HCT116 (cell line): Measurements from ENCODE around the gene SRGAP3. TPM values are rescaled to one million over a fixed set of nuclear protein-coding genes. Genes with fewer than 3 reads are reported as not detected.

Source experiments
- ATAC-seq: fragments of 200-7000 bp; cut with Tn5 transposase; 2 replicates; pipeline ENCODE4 v1.9.1; 2020; ENCODE audit warnings: mild to moderate bottlenecking, moderate library complexity
- BruUV-seq: library from RNA; stranded (reverse); fragments of 400-500 nt; replicated peaks from 2 replicates; lab custom pipeline; 2021; lab: Mats Ljungman, UMichigan
- CTCF ChIA-PET: fragments of 300-600 bp; sonication (Branson Sonifier 250); formaldehyde crosslinking; loops from one replicate; lab custom pipeline; 2021; ENCODE audit warnings: antibody characterized with exemption; lab: Charles Lee
- POLR2A ChIA-PET: fragments of 300-600, 350-600 bp; sonication (Branson Sonifier 250); formaldehyde crosslinking; loops from one replicate; lab custom pipeline; 2021; ENCODE audit warnings: antibody characterized with exemption; lab: Charles Lee
- RAD21 ChIA-PET, 2 experiments: fragments of 300-600 bp; sonication (Branson Sonifier 250); formaldehyde crosslinking; loops; one replicate each; lab custom pipeline; 2023; ENCODE audit warnings: low total read pairs in 2 of 2; ENCODE audit not compliant: uncharacterized antibody in 2 of 2, unreplicated experiment in 2 of 2, low non-redundant PET in 1 of 2; lab: Charles Lee
- DNase-seq: peaks from one replicate; pipeline ENCODE4 v3.0.0-alpha.2; 2010; ENCODE audit warnings: low read depth, low spot score
- H2AFZ ChIP-seq: fragments of 200-600 bp; shearing (Covaris generic), sonication (generic); 2 replicates; pipeline ENCODE4 v1.6.1; 2017; ENCODE audit warnings: low read depth, mixed run types, mixed read lengths, antibody characterized with exemption, low read length; ENCODE audit not compliant: poor library complexity, severe bottlenecking
- H3K27ac ChIP-seq: 2 replicates; pipeline ENCODE4 v1.5.1; 2012; ENCODE audit warnings: low read depth, low read length
- H3K27me3 ChIP-seq: fragments of 200-600 bp; sonication (generic); 2 replicates; pipeline ENCODE4 v1.6.1; 2016; ENCODE audit warnings: mixed run types, low read length, mixed read lengths; ENCODE audit not compliant: insufficient read depth
- H3K36me3 ChIP-seq, 2 experiments: fragments of 200-500 bp in 1 of 2; fragments of 200-600 bp in 1 of 2; sonication (Bioruptor generic) in 1 of 2; sonication (generic) in 1 of 2; 2 replicates each; pipeline versions ENCODE4 v1.5.1 to v1.6.1; 2014 to 2016; ENCODE audit warnings: low read length in 2 of 2, inconsistent platforms in 1 of 2, mixed read lengths in 1 of 2, mixed run types in 1 of 2; ENCODE audit not compliant: insufficient read depth in 2 of 2, control insufficient read depth in 1 of 2
- H3K4me1 ChIP-seq, 2 experiments: fragments of 200-600 bp in 1 of 2; sonication (generic) in 1 of 2; 2 replicates each; pipeline versions ENCODE4 v1.5.1 to v1.6.1; 2012 to 2017; ENCODE audit warnings: low read length in 2 of 2, inconsistent platforms in 1 of 2, mild to moderate bottlenecking in 1 of 2, mixed read lengths in 1 of 2, mixed run types in 1 of 2, moderate library complexity in 1 of 2; ENCODE audit not compliant: insufficient read depth in 2 of 2, control insufficient read depth in 1 of 2
- H3K4me2 ChIP-seq: fragments of 200-600 bp; sonication (generic); 2 replicates; pipeline ENCODE4 v1.6.1; 2017; ENCODE audit warnings: mixed run types, low read length, mixed read lengths
- H3K4me3 ChIP-seq, 2 experiments: fragments of 200-600 bp in 1 of 2; sonication (generic) in 1 of 2; replicated peaks in 1 of 2; 2 replicates each; pipeline ENCODE4 v1.5.1; 2011 to 2016; ENCODE audit warnings: low read length in 2 of 2, control low read depth in 1 of 2, low read depth in 1 of 2, mild to moderate bottlenecking in 1 of 2, mixed read lengths in 1 of 2, mixed run types in 1 of 2
- H3K79me2 ChIP-seq: fragments of 200-600 bp; sonication (generic); 2 replicates; pipeline ENCODE4 v1.6.1; 2017; ENCODE audit warnings: mild to moderate bottlenecking, mixed run types, low read length, moderate library complexity, mixed read lengths; ENCODE audit not compliant: insufficient read depth
- H3K9ac ChIP-seq: fragments of 200-600 bp; sonication (generic); 2 replicates; pipeline ENCODE4 v1.6.1; 2016; ENCODE audit warnings: low read length, mixed read lengths
- H3K9me2 ChIP-seq: fragments of 200-600 bp; sonication (generic), shearing (Covaris generic); 2 replicates; pipeline ENCODE4 v1.6.1; 2017; ENCODE audit warnings: mixed run types, mild to moderate bottlenecking, moderate library complexity; ENCODE audit not compliant: insufficient read depth
- H3K9me3 ChIP-seq, 2 experiments: fragments of 200-500 bp in 1 of 2; fragments of 200-600 bp in 1 of 2; sonication (Bioruptor generic) in 1 of 2; sonication (generic) in 1 of 2; 2 replicates each; pipeline ENCODE4 v1.6.1; 2014 to 2017; ENCODE audit warnings: low read length in 2 of 2, mixed read lengths in 2 of 2, inconsistent platforms in 1 of 2, low read depth in 1 of 2, mild to moderate bottlenecking in 1 of 2, mixed run types in 1 of 2, moderate library complexity in 1 of 2; ENCODE audit not compliant: control insufficient read depth in 1 of 2, insufficient read depth in 1 of 2
- H4K20me1 ChIP-seq: fragments of 200-600 bp; sonication (generic), shearing (Covaris generic); 2 replicates; pipeline ENCODE4 v1.6.1; 2017; ENCODE audit warnings: mixed run types, mild to moderate bottlenecking, moderate library complexity; ENCODE audit not compliant: insufficient read depth
- EGR1 ChIP-seq: IDR thresholded peaks from 2 replicates; pipeline ENCODE4 v1.6.1; 2012; ENCODE audit warnings: low read depth
- ELF1 ChIP-seq: IDR thresholded peaks from 2 replicates; pipeline ENCODE4 v1.6.1; 2012; ENCODE audit warnings: low read depth, borderline replicate concordance
- EZH2 ChIP-seq: fragments of 200-600 bp; sonication (generic); IDR thresholded peaks from 2 replicates; pipeline ENCODE4 v1.6.1; 2017; ENCODE audit warnings: antibody characterized with exemption, mixed run types
- EZH2phosphoT487 ChIP-seq: fragments of 200-600 bp; IDR thresholded peaks from 2 replicates; pipeline ENCODE4 v1.6.1; 2018; ENCODE audit warnings: antibody characterized with exemption, borderline replicate concordance
- FOSL1 ChIP-seq: IDR thresholded peaks from 2 replicates; pipeline ENCODE4 v1.6.1; 2012; ENCODE audit warnings: low read depth
- RAD21 ChIP-seq: IDR thresholded peaks from 2 replicates; pipeline ENCODE4 v1.6.1; 2012; ENCODE audit warnings: low read depth, mild to moderate bottlenecking
- SIN3A ChIP-seq: IDR thresholded peaks from 2 replicates; pipeline ENCODE4 v1.6.1; 2012; ENCODE audit warnings: low read depth
- SP1 ChIP-seq: IDR thresholded peaks from 2 replicates; pipeline ENCODE4 v1.6.1; 2012; ENCODE audit warnings: low read depth
- SRF ChIP-seq: IDR thresholded peaks from 2 replicates; pipeline ENCODE4 v1.6.1; 2012; ENCODE audit warnings: low read depth
- TCF7L2 ChIP-seq: IDR thresholded peaks from 2 replicates; pipeline ENCODE4 v1.7.0; 2011; ENCODE audit warnings: borderline replicate concordance, inconsistent platforms; ENCODE audit not compliant: insufficient read depth, insufficient read length; ENCODE audit errors: extremely low read depth
- YY1 ChIP-seq: IDR thresholded peaks from 2 replicates; pipeline ENCODE4 v1.6.1; 2011; ENCODE audit warnings: low read length, low read depth, moderate library complexity, mild to moderate bottlenecking; ENCODE audit not compliant: insufficient replicate concordance; ENCODE audit errors: extremely low read depth
- ZFX ChIP-seq: fragments of 450-650 bp; IDR thresholded peaks from 2 replicates; pipeline ENCODE4 v1.6.1; 2017
- intact Hi-C: fragments of 100-400 bp; cut with micrococcal nuclease; formaldehyde crosslinking; loops from 2 replicates; pipeline ENCODE4 v1.10.0; 2022
- total RNA-seq: library from RNA; stranded (reverse); gene quantifications from one replicate; pipeline ENCODE4 v1.2.1, GENCODE V29; 2021; ENCODE audit not compliant: unreplicated experiment
- TF ChIP-seq, protein P1 (sequence below): IDR thresholded peaks from 2 replicates; pipeline ENCODE4 v1.6.1; 2011; ENCODE audit warnings: mild to moderate bottlenecking, low read length, moderate library complexity; ENCODE audit not compliant: insufficient replicate concordance; ENCODE audit errors: extremely low read depth
- TF ChIP-seq, protein P2 (sequence below): IDR thresholded peaks from 2 replicates; pipeline ENCODE4 v1.6.1; 2012
- TF ChIP-seq, protein P3 (sequence below): IDR thresholded peaks from 2 replicates; pipeline ENCODE4 v1.6.1; 2012; ENCODE audit warnings: low read depth
- TF ChIP-seq, protein P4 (sequence below): IDR thresholded peaks from 2 replicates; pipeline ENCODE4 v1.6.1; 2012

Gene SRGAP3
- total RNA-seq, 1 experiment from 2014 or later, result 8.3 TPM

DNA sequence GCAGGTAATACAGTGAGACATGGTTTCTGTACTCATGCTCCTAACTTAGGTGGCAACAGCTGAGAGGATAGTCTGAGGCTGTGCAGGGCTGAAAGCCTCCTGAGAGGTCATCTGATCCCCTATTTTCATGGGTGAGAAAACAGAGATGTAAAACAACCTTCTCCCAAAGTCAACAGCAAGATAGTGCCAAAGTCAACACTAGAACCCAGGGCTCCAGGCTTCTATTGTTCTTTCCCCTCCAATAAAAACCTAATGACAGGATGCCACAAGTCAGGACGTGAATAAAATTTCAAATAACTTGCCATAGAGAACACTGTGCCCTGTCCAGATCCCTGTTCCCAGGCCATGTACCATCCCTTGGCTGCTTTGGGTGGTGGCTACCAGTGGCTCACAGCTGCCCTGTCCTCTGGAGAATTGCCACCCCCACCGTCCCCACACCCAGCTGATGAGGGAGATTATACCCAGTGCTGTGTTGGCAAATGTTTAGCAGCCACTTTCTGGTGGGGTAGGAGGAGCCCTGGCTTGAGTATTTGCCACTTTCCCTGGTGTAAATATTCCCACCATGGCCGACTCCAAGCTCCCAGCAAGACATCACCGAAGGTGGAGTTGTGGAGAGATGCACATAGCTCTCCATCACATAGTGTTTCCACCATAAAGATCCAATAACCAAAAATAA, 54.8 kb downstream of the SRGAP3 start:
- POLR2A ChIA-PET, result no interaction called here
- H4K20me1 ChIP-seq, result no peaks in the 10 kb centered on the region
- no peak for DNase-seq

More for the DNA sequence above, 54.8 kb downstream of the SRGAP3 start:
- Histone ChIP-seq H3K4me1 (peaks cover 0 to 4% of the 10 kb centered on the region in 2 experiments; a peak in 2 of 4 replicates), H3K9me3 (no peaks in the 10 kb centered on the region), H3K4me3 (no peak overlapping the region), H3K79me2 (no peaks in the 10 kb centered on the region), H3K4me2 (no peak overlapping the region), H2AFZ (no peak overlapping the region), H3K36me3 (no peaks in the 10 kb centered on the region), H3K9ac (no peak overlapping the region), H3K9me2 (no peaks in the 10 kb centered on the region), H3K27ac (no peak overlapping the region), H3K27me3 (no peaks in the 10 kb centered on the region)
- ChIA-PET CTCF (no interaction called here), RAD21 (no interaction called here)
- no peak for ATAC-seq
- no TSS peak for BruUV-seq
- intact Hi-C loops, result no loop called here
- TF ChIP-seq TCF7L2 (no peak), SP1 (no peak), EZH2phosphoT487 (no peak), EGR1 (no peak), SIN3A (no peak), YY1 (no peak), ZFX (no peak), SRF (no peak), RAD21 (no peak), ELF1 (no peak), EZH2 (no peak), FOSL1 (no peak)
- TF ChIP-seq, protein P1, sequence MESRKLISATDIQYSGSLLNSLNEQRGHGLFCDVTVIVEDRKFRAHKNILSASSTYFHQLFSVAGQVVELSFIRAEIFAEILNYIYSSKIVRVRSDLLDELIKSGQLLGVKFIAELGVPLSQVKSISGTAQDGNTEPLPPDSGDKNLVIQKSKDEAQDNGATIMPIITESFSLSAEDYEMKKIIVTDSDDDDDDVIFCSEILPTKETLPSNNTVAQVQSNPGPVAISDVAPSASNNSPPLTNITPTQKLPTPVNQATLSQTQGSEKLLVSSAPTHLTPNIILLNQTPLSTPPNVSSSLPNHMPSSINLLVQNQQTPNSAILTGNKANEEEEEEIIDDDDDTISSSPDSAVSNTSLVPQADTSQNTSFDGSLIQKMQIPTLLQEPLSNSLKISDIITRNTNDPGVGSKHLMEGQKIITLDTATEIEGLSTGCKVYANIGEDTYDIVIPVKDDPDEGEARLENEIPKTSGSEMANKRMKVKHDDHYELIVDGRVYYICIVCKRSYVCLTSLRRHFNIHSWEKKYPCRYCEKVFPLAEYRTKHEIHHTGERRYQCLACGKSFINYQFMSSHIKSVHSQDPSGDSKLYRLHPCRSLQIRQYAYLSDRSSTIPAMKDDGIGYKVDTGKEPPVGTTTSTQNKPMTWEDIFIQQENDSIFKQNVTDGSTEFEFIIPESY, result no peak
- TF ChIP-seq, protein P2, sequence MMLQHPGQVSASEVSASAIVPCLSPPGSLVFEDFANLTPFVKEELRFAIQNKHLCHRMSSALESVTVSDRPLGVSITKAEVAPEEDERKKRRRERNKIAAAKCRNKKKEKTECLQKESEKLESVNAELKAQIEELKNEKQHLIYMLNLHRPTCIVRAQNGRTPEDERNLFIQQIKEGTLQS, result no peak
- TF ChIP-seq, protein P3, sequence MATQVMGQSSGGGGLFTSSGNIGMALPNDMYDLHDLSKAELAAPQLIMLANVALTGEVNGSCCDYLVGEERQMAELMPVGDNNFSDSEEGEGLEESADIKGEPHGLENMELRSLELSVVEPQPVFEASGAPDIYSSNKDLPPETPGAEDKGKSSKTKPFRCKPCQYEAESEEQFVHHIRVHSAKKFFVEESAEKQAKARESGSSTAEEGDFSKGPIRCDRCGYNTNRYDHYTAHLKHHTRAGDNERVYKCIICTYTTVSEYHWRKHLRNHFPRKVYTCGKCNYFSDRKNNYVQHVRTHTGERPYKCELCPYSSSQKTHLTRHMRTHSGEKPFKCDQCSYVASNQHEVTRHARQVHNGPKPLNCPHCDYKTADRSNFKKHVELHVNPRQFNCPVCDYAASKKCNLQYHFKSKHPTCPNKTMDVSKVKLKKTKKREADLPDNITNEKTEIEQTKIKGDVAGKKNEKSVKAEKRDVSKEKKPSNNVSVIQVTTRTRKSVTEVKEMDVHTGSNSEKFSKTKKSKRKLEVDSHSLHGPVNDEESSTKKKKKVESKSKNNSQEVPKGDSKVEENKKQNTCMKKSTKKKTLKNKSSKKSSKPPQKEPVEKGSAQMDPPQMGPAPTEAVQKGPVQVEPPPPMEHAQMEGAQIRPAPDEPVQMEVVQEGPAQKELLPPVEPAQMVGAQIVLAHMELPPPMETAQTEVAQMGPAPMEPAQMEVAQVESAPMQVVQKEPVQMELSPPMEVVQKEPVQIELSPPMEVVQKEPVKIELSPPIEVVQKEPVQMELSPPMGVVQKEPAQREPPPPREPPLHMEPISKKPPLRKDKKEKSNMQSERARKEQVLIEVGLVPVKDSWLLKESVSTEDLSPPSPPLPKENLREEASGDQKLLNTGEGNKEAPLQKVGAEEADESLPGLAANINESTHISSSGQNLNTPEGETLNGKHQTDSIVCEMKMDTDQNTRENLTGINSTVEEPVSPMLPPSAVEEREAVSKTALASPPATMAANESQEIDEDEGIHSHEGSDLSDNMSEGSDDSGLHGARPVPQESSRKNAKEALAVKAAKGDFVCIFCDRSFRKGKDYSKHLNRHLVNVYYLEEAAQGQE, result no peak
- TF ChIP-seq, protein P4, sequence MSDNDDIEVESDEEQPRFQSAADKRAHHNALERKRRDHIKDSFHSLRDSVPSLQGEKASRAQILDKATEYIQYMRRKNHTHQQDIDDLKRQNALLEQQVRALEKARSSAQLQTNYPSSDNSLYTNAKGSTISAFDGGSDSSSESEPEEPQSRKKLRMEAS, result no peak
